Measurements from ENCODE around the gene FAM107B. TPM values are rescaled to one million over a fixed set of nuclear protein-coding genes. Genes with fewer than 3 reads are reported as not detected.

Gene FAM107B
- total and polyA plus RNA-seq, 2 experiments from 2014 or later, result 11.0 to 17.6 TPM

- TF ChIP-seq ZNF462 (CRISPR knock-in tag; IDR thresholded peaks at IDR 0.05) (no peak), EZH2phosphoT487 (IDR thresholded peaks at IDR 0.05; ENCODE audit: unreplicated experiment) (no peak), NANOG (IDR thresholded peaks at IDR 0.05; ENCODE audit: borderline replicate concordance) (no peak), EZH2 (IDR thresholded peaks at IDR 0.05; ENCODE audit: low read depth, unreplicated experiment) (no peak), POLR2AphosphoS5 (IDR thresholded peaks at IDR 0.05; ENCODE audit: low read depth) (no peak), ETS1 (IDR thresholded peaks at IDR 0.05) (no peak), ZNF331 (CRISPR knock-in tag; IDR thresholded peaks at IDR 0.05; ENCODE audit: low read depth) (no peak), REST (IDR thresholded peaks at IDR 0.05; ENCODE audit: unreplicated experiment) (no peak)
Observed at GRCh38 chr10:14518149-14518548, 256.5 kb downstream of the FAM107B start (continued).

Data from GM23338 (cell line).